Astrocyte (in vitro differentiated cells and primary cell): ENCODE data around the gene JPT2. TPM values are rescaled to one million over a fixed set of nuclear protein-coding genes. Genes with fewer than 3 reads are reported as not detected.

Source experiments
- DNase-seq: peaks from one replicate; pipeline ENCODE4 v3.0.0-alpha.2; 2010; ENCODE audit warnings: low read depth
- FAIRE-seq: peaks from 2 replicates; lab custom pipeline; 2011; peaks lifted over from hg19 to GRCh38; lab: Jason Lieb, UNC
- H2AFZ ChIP-seq: 2 replicates; pipeline ENCODE4 v1.6.0; 2012; ENCODE audit warnings: low read depth, low read length, inconsistent platforms
- H3K27ac ChIP-seq: 2 replicates; pipeline ENCODE4 v1.5.1; 2011; ENCODE audit warnings: low read depth, low read length, inconsistent platforms
- H3K27me3 ChIP-seq: 2 replicates; pipeline ENCODE4 v1.6.0; 2011; ENCODE audit warnings: low read length, inconsistent platforms; ENCODE audit not compliant: insufficient read depth
- H3K36me3 ChIP-seq: 2 replicates; pipeline ENCODE4 v1.5.1; 2011; ENCODE audit warnings: low read length, inconsistent platforms; ENCODE audit not compliant: insufficient read depth
- H3K4me1 ChIP-seq: 2 replicates; pipeline ENCODE4 v1.5.1; 2011; ENCODE audit warnings: low read length, inconsistent platforms; ENCODE audit not compliant: insufficient read depth
- H3K4me2 ChIP-seq: 2 replicates; pipeline ENCODE4 v1.6.0; 2012; ENCODE audit warnings: low read length, inconsistent platforms
- H3K4me3 ChIP-seq: 2 replicates; pipeline ENCODE4 v1.5.1; 2011; ENCODE audit warnings: low read depth, mild to moderate bottlenecking, low read length, inconsistent platforms; ENCODE audit not compliant: insufficient read depth
- H3K79me2 ChIP-seq: 2 replicates; pipeline ENCODE4 v1.6.0; 2012; ENCODE audit warnings: mild to moderate bottlenecking, low read length, inconsistent platforms; ENCODE audit not compliant: insufficient read depth
- H3K9ac ChIP-seq: 2 replicates; pipeline ENCODE4 v1.6.0; 2012; ENCODE audit warnings: mild to moderate bottlenecking, low read length, inconsistent platforms
- H3K9me3 ChIP-seq: 2 replicates; pipeline ENCODE4 v1.5.1; 2012; ENCODE audit warnings: low read depth, mild to moderate bottlenecking, low read length, inconsistent platforms; ENCODE audit not compliant: insufficient read depth
- H4K20me1 ChIP-seq: 2 replicates; pipeline ENCODE4 v1.6.0; 2012; ENCODE audit warnings: low read length, inconsistent platforms; ENCODE audit not compliant: insufficient read depth
- H3K27ac Mint-ChIP-seq: one replicate; pipeline ENCODE4 v1.8.0; 2021; ENCODE audit warnings: mild to moderate bottlenecking, mixed read lengths; ENCODE audit not compliant: unreplicated experiment
- H3K27me3 Mint-ChIP-seq: one replicate; pipeline ENCODE4 v1.8.0; 2021; ENCODE audit warnings: low read depth, mixed read lengths; ENCODE audit not compliant: unreplicated experiment
- H3K36me3 Mint-ChIP-seq: one replicate; pipeline ENCODE4 v1.8.0; 2021; ENCODE audit warnings: low read depth, mixed read lengths; ENCODE audit not compliant: unreplicated experiment
- H3K4me1 Mint-ChIP-seq: one replicate; pipeline ENCODE4 v1.8.0; 2021; ENCODE audit warnings: low read depth, mixed read lengths; ENCODE audit not compliant: unreplicated experiment
- H3K4me3 Mint-ChIP-seq: one replicate; pipeline ENCODE4 v1.8.0; 2021; ENCODE audit warnings: mild to moderate bottlenecking, moderate library complexity, mixed read lengths; ENCODE audit not compliant: unreplicated experiment
- H3K9me3 Mint-ChIP-seq: one replicate; pipeline ENCODE4 v1.8.0; 2021; ENCODE audit warnings: mild to moderate bottlenecking, mixed read lengths; ENCODE audit not compliant: unreplicated experiment
- EZH2 ChIP-seq: IDR thresholded peaks from 2 replicates; pipeline ENCODE4 v1.6.1; 2012; ENCODE audit warnings: mild to moderate bottlenecking, low read length, inconsistent platforms; ENCODE audit not compliant: insufficient read depth
- total RNA-seq: library from RNA; stranded (reverse); gene quantifications from 2 replicates; pipeline ENCODE4 v1.2.1, GENCODE V29; 2021
- TF ChIP-seq, protein P1 (sequence below): IDR thresholded peaks from 2 replicates; pipeline ENCODE4 v1.5.1; 2011; ENCODE audit warnings: low read depth, mild to moderate bottlenecking, inconsistent platforms, low read length, moderate library complexity; ENCODE audit not compliant: insufficient read depth

The JPT2 gene
- total RNA-seq, 1 donor from 2014 or later: 143 TPM

DNA sequence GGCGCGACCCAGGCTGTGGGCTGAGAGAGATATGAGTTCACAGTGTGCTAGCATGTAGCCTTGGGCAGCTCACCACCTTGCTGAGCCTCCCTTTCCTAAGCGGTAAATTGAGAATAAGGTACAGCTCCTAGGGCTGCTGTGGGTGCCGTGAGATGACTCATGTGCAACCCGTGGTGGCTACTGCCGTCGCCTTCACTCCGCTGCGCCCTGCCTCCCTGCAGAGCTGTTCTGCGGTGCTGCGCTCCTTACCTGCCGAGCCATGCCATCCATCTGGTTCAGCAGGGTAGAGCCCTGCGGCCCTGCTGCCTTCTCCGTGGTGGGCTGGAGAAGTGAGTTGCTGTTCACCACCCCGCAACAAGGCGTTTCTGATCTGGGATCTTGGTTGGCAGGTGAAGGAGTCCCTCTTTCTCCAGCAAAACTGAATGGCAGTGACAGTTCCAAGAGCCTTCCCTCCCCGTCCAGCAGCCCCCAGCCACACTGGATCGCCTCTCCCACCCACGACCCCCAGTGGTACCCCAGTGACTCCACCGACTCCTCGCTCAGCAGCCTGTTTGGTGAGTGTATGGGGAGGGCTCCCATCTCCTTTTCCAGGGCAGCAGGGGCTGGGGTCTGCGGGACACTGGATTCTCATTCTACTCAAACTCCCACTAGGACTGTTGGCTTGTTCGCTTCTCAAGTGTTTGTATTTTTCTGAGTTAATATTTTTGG, 9.3 kb upstream of the JPT2 start:
- TF ChIP-seq, protein P1, sequence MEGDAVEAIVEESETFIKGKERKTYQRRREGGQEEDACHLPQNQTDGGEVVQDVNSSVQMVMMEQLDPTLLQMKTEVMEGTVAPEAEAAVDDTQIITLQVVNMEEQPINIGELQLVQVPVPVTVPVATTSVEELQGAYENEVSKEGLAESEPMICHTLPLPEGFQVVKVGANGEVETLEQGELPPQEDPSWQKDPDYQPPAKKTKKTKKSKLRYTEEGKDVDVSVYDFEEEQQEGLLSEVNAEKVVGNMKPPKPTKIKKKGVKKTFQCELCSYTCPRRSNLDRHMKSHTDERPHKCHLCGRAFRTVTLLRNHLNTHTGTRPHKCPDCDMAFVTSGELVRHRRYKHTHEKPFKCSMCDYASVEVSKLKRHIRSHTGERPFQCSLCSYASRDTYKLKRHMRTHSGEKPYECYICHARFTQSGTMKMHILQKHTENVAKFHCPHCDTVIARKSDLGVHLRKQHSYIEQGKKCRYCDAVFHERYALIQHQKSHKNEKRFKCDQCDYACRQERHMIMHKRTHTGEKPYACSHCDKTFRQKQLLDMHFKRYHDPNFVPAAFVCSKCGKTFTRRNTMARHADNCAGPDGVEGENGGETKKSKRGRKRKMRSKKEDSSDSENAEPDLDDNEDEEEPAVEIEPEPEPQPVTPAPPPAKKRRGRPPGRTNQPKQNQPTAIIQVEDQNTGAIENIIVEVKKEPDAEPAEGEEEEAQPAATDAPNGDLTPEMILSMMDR: no peak
- TF ChIP-seq EZH2: no peak
- FAIRE-seq (no peak), DNase-seq (no peak)
- H3K4me3 ChIP-seq: no peak overlapping the region
- H3K36me3 ChIP-seq: peaks cover 52% of the 10 kb centered on the region
- no peak overlapping the region for H3K4me3 Mint-ChIP-seq
- H3K4me1 Mint-ChIP-seq: no peaks in the 10 kb centered on the region
- H3K27me3 Mint-ChIP-seq: no peaks in the 10 kb centered on the region
- no peak overlapping the region for H3K27ac Mint-ChIP-seq
- H3K79me2 ChIP-seq: no peaks in the 10 kb centered on the region
- no peak overlapping the region for H2AFZ ChIP-seq
- no peaks in the 10 kb centered on the region for H3K9me3 ChIP-seq
- H3K27me3 ChIP-seq: no peaks in the 10 kb centered on the region
- H3K4me2 ChIP-seq: no peak overlapping the region
- H4K20me1 ChIP-seq: peaks cover 5% of the 10 kb centered on the region
- no peaks in the 10 kb centered on the region for H3K9me3 Mint-ChIP-seq
- no peaks in the 10 kb centered on the region for H3K4me1 ChIP-seq
- no peak overlapping the region for H3K27ac ChIP-seq
- no peak overlapping the region for H3K9ac ChIP-seq
- H3K36me3 Mint-ChIP-seq: peaks cover 52% of the 10 kb centered on the region

DNA sequence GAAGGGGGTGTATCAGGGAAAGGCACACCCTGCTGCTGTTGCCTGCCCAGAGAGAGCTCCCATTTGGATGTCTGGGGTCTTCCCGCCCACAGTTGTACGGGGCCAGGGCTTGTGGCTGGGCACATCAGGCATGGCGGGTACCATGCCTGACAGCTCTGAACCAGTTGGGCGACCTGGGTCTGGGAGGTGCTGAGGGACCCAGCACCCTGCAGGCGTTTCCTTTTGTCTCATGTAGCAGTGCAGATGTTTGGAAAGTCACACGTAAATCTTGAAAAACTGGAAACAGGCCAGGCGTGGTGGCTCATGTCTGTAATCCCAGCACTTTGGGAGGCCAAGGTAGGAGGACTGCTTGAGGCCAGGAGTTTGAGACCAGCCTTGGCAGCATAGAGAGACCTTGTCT, 8.4 kb upstream of the JPT2 start:
- H3K4me2 ChIP-seq: no peak overlapping the region
- Mint-ChIP-seq H3K36me3 (peaks cover 49% of the 10 kb centered on the region), H3K4me3 (no peak overlapping the region), H3K27ac (no peak overlapping the region), H3K27me3 (no peaks in the 10 kb centered on the region), H3K9me3 (no peaks in the 10 kb centered on the region), H3K4me1 (peaks cover 3% of the 10 kb centered on the region)
- no peak overlapping the region for H3K27ac ChIP-seq
- FAIRE-seq (no peak), DNase-seq (no peak)
- no peak overlapping the region for H3K4me3 ChIP-seq
- H3K9me3 ChIP-seq: no peaks in the 10 kb centered on the region
- no peaks in the 10 kb centered on the region for H4K20me1 ChIP-seq
- H3K27me3 ChIP-seq: no peaks in the 10 kb centered on the region
- H2AFZ ChIP-seq: no peak overlapping the region
- no peak for TF ChIP-seq EZH2
- TF ChIP-seq, protein P1: no peak
- no peaks in the 10 kb centered on the region for H3K79me2 ChIP-seq
- peaks cover 46% of the 10 kb centered on the region for H3K36me3 ChIP-seq
- no peak overlapping the region for H3K9ac ChIP-seq
- H3K4me1 ChIP-seq: peaks cover 8% of the 10 kb centered on the region

DNA sequence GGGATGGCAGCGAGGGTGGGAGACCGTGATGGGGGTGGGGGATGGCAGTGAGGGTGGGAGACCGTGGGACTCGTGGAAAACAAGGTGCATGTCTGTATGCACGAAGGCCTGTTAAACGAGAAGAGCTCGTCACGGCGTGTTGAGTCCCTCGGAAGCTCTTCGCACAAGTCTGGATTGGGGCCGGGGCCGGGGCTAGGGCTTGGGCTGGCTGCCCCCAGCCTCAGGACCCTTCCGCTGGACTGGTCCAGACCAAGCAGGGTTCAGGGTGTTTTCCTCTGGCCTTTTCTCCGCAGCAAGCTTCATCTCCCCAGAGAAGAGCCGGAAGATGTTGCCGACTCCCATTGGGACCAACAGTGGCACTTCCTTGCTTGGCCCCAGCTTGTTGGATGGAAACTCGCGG, 7.7 kb upstream of the JPT2 start:
- Histone ChIP-seq H3K4me3 (no peak overlapping the region), H3K36me3 (peaks cover 42% of the 10 kb centered on the region), H3K79me2 (no peaks in the 10 kb centered on the region), H4K20me1 (no peaks in the 10 kb centered on the region), H3K27ac (no peak overlapping the region), H3K4me1 (peaks cover 15% of the 10 kb centered on the region), H3K27me3 (no peaks in the 10 kb centered on the region), H3K9me3 (no peaks in the 10 kb centered on the region), H3K4me2 (no peak overlapping the region), H2AFZ (no peak overlapping the region), H3K9ac (no peak overlapping the region)
- FAIRE-seq (no peak), DNase-seq (no peak)
- peaks cover 10% of the 10 kb centered on the region for H3K4me1 Mint-ChIP-seq
- no peak for TF ChIP-seq EZH2
- TF ChIP-seq, protein P1: no peak
- H3K27ac Mint-ChIP-seq: no peak overlapping the region
- H3K4me3 Mint-ChIP-seq: no peak overlapping the region
- no peaks in the 10 kb centered on the region for H3K9me3 Mint-ChIP-seq
- peaks cover 51% of the 10 kb centered on the region for H3K36me3 Mint-ChIP-seq
- H3K27me3 Mint-ChIP-seq: no peaks in the 10 kb centered on the region
